ENCODE measurements around the gene VPS8. TPM values are rescaled to one million over a fixed set of nuclear protein-coding genes. Genes with fewer than 3 reads are reported as not detected.

VPS8 gene
- total RNA-seq, 1 donor from 2014 or later: 68.8 TPM

DNA sequence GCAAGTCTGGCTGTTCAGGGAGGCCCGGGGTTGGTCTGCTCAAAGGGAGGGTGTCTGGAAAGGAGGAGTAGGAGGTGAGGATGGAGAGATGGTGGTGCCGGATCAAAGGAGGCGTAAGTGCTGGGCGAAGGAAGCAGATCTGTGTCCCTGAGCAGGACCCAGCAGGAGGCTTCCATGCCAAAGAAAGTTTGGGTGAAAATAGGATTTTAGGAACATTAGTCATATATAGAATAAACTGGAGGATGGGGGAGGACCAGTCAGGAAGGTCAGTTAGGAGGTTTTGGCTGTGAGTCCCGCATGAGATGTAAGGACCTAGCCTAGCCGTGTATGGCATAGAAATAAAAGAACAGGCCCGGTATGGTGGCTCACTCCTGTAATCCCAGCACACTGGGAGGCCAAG lies 28.6 kb upstream of the VPS8 start:
- CTCF ChIA-PET: interaction anchor here (1.8 kb wide), 1 partner anchor 222 kb away, joined by 8 read pairs; the partner anchor contains the start of gene EPHB3

GRCh38 chr3:184784731-184785500 lies 27.1 kb upstream of the VPS8 start:
- ATAC-seq (ENCODE audit: low read depth): no peak
- CTCF ChIA-PET: interaction anchor here (0.9 to 1.6 kb wide), 3 partner anchors 10 to 224 kb away, joined by 3 to 6 read pairs (median 3); no protein-coding TSS in a partner anchor
- no peak for TF ChIP-seq CTCF (IDR thresholded peaks at IDR 0.05)
- Mint-ChIP-seq H3K27ac (no peak overlapping the region), H3K36me3 (ENCODE audit: low read depth) (no peaks in the 10 kb centered on the region), H3K4me1 (peaks cover 21% of the 10 kb centered on the region), H3K9me3 (no peaks in the 10 kb centered on the region), H3K4me3 (no peak overlapping the region), H3K27me3 (peaks cover 15% of the 10 kb centered on the region)
- POLR2A ChIA-PET: no interaction called here
- DNase-seq: no peak
- intact Hi-C loops (cut with micrococcal nuclease): no loop called here

More for the DNA sequence above, 28.6 kb upstream of the VPS8 start:
- POLR2A ChIA-PET: no interaction called here
- Mint-ChIP-seq H3K4me1 (peaks cover 21% of the 10 kb centered on the region), H3K36me3 (ENCODE audit: low read depth) (no peaks in the 10 kb centered on the region), H3K9me3 (no peaks in the 10 kb centered on the region), H3K4me3 (no peak overlapping the region), H3K27me3 (peaks cover 23% of the 10 kb centered on the region), H3K27ac (no peak overlapping the region)
- intact Hi-C loops (cut with micrococcal nuclease): no loop called here
- TF ChIP-seq CTCF (IDR thresholded peaks at IDR 0.05): no peak
- DNase-seq: no peak
- ATAC-seq (ENCODE audit: low read depth): no peak

DNA sequence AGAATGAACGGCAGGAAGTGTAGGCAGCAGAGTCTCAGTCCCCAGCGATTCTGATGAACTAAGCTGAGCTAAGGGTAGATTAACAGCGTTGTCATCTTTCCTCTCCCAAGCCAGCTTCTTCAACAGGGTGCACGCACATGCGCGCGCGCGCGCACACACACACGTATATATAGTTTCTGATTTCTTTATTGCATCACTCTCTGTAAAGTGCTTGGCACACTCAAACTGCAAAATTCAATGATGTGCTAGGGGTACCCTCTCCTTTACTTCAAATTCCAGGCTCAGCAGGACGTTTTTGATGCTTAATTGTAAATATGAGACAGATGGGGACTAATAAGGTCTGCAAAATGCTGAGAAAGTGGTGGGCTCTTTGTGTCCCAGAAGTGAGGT lies 26.1 kb upstream of the VPS8 start:
- ChIA-PET POLR2A (no interaction called here), CTCF (interaction anchor here (0.6 to 2.0 kb wide), 3 partner anchors 225 to 612 kb away, joined by 4 to 7 read pairs (median 6); partner anchors contain the start of gene EPHB3)
- H3K27me3 Mint-ChIP-seq: peaks cover 7% of the 10 kb centered on the region
- peaks cover 21% of the 10 kb centered on the region for H3K4me1 Mint-ChIP-seq
- intact Hi-C loops (cut with micrococcal nuclease): no loop called here
- no peak overlapping the region for H3K27ac Mint-ChIP-seq
- H3K36me3 Mint-ChIP-seq (ENCODE audit: low read depth): no peaks in the 10 kb centered on the region
- H3K9me3 Mint-ChIP-seq: no peaks in the 10 kb centered on the region
- DNase-seq (no peak), ATAC-seq (ENCODE audit: low read depth) (no peak)
- H3K4me3 Mint-ChIP-seq: no peak overlapping the region
- no peak for TF ChIP-seq CTCF (IDR thresholded peaks at IDR 0.05)

GRCh38 chr3:184786280-184786941 lies 25.6 kb upstream of the VPS8 start:
- DNase-seq (no peak), ATAC-seq (ENCODE audit: low read depth) (no peak)
- no peak for TF ChIP-seq CTCF (IDR thresholded peaks at IDR 0.05)
- Mint-ChIP-seq H3K4me1 (peaks cover 21% of the 10 kb centered on the region), H3K36me3 (ENCODE audit: low read depth) (no peaks in the 10 kb centered on the region), H3K9me3 (no peaks in the 10 kb centered on the region), H3K27ac (no peak overlapping the region), H3K27me3 (peaks cover 7% of the 10 kb centered on the region), H3K4me3 (no peak overlapping the region)
- ChIA-PET POLR2A (no interaction called here), CTCF (interaction anchor here (2.0 kb wide), 1 partner anchor 225 kb away, joined by 7 read pairs; the partner anchor contains the start of gene EPHB3)
- intact Hi-C loops (cut with micrococcal nuclease): no loop called here

- Mint-ChIP-seq H3K27me3 (peaks cover 5% of the 10 kb centered on the region), H3K27ac (no peak overlapping the region), H3K4me1 (peaks cover 21% of the 10 kb centered on the region), H3K9me3 (no peaks in the 10 kb centered on the region), H3K36me3 (ENCODE audit: low read depth) (no peaks in the 10 kb centered on the region), H3K4me3 (no peak overlapping the region)
- ChIA-PET CTCF (no interaction called here), POLR2A (interaction anchor here (0.6 kb wide), 1 partner anchor 426 kb away, joined by 4 read pairs; no protein-coding TSS in a partner anchor)
- ATAC-seq (ENCODE audit: low read depth) (no peak), DNase-seq (no peak)
- intact Hi-C loops (cut with micrococcal nuclease): no loop called here
- TF ChIP-seq CTCF (IDR thresholded peaks at IDR 0.05): no peak
These were observed 23.2 kb upstream of the VPS8 start for GRCh38 chr3:184788751-184789150.

Data from activated B cell treated with CpG ODN at 0.5 μM for 24 hours (primary cell).